ENCODE results near the gene NMRK1.

Gene NMRK1

DNA sequence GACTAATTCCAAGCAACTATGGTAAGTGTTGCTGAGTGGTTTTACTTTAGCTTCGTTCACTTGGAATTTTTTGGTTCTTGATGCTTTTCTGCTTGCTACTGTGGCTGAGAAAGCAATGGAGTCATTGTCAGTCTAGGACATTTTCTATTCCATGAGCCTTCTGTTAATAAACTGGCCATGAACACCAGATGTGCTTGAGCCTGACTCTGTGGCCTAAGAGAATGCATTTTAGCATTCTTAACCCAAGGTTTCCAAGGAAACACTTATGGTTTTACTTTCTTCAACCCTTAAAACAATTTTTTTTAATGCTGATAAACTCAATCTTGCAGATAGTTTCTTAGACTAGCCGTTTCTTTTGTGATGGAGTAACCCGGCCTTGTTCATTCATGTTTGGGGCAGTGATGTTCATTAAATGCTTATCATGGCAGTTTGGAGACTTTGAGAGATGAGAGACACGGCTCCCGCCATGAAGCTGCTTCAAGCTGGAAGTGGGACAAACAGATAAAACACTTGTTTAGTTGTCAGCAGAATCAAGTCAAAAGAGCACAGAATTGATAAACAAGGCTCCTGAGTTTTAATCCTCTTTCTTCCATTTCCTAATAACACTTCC is 42.8 kb upstream of the NMRK1 start:
- Histone ChIP-seq H3K4me1 (ENCODE audit: control insufficient read depth, insufficient read depth, low read length) (no peaks in the 10 kb centered on the region), H3K36me3 (ENCODE audit: control insufficient read depth in 2 of 2, insufficient read depth in 1 of 2, low read length in 2 of 2) (peaks cover 0 to 9% of the 10 kb centered on the region in 2 experiments; a peak in 1 of 3 replicates), H3K27ac (ENCODE audit: extremely low read depth, low read depth, low read length) (no peak overlapping the region), H3K9me3 (ENCODE audit: control insufficient read depth, insufficient read depth, low read depth, low read length) (no peaks in the 10 kb centered on the region), H3K4me3 (ENCODE audit: low read depth, low read length) (no peak overlapping the region)
- TF ChIP-seq ZNF174 (tag by site-specific recombination; IDR thresholded peaks at IDR 0.05) (no peak), TCF7L2 (IDR thresholded peaks at IDR 0.05; ENCODE audit: borderline replicate concordance, low read depth, low read length) (no peak), ZFP3 (tag by site-specific recombination; IDR thresholded peaks at IDR 0.05; ENCODE audit: low read depth) (no peak), ZNF133 (tag by site-specific recombination; IDR thresholded peaks at IDR 0.05) (no peak), ZNF548 (tag by site-specific recombination; IDR thresholded peaks at IDR 0.05) (no peak), ZFP41 (tag by site-specific recombination; IDR thresholded peaks at IDR 0.05; ENCODE audit: borderline replicate concordance) (no peak), WT1 (tag by site-specific recombination; IDR thresholded peaks at IDR 0.05) (no peak), ZNF2 (tag by site-specific recombination; IDR thresholded peaks at IDR 0.05) (no peak), ZNF692 (tag by site-specific recombination; IDR thresholded peaks at IDR 0.05) (no peak), YY1 (tag by site-specific recombination; IDR thresholded peaks at IDR 0.05) (no peak), ZSCAN30 (tag by site-specific recombination; IDR thresholded peaks at IDR 0.05) (no peak), TSHZ1 (tag by site-specific recombination; IDR thresholded peaks at IDR 0.05; ENCODE audit: borderline replicate concordance) (no peak), ZBTB10 (tag by site-specific recombination; IDR thresholded peaks at IDR 0.05) (no peak), ZNF529 (tag by site-specific recombination; IDR thresholded peaks at IDR 0.05; ENCODE audit: insufficient replicate concordance) (no peak), ZNF585B (tag by site-specific recombination; IDR thresholded peaks at IDR 0.05) (no peak), SCRT1 (tag by site-specific recombination; IDR thresholded peaks at IDR 0.05; ENCODE audit: borderline replicate concordance) (no peak)
- TF ChIP-seq, protein P1, sequence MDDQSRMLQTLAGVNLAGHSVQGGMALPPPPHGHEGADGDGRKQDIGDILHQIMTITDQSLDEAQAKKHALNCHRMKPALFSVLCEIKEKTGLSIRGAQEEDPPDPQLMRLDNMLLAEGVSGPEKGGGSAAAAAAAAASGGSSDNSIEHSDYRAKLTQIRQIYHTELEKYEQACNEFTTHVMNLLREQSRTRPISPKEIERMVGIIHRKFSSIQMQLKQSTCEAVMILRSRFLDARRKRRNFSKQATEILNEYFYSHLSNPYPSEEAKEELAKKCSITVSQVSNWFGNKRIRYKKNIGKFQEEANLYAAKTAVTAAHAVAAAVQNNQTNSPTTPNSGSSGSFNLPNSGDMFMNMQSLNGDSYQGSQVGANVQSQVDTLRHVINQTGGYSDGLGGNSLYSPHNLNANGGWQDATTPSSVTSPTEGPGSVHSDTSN (CRISPR knock-in tag; IDR thresholded peaks at IDR 0.05), result no peak
- TF ChIP-seq, protein P2, sequence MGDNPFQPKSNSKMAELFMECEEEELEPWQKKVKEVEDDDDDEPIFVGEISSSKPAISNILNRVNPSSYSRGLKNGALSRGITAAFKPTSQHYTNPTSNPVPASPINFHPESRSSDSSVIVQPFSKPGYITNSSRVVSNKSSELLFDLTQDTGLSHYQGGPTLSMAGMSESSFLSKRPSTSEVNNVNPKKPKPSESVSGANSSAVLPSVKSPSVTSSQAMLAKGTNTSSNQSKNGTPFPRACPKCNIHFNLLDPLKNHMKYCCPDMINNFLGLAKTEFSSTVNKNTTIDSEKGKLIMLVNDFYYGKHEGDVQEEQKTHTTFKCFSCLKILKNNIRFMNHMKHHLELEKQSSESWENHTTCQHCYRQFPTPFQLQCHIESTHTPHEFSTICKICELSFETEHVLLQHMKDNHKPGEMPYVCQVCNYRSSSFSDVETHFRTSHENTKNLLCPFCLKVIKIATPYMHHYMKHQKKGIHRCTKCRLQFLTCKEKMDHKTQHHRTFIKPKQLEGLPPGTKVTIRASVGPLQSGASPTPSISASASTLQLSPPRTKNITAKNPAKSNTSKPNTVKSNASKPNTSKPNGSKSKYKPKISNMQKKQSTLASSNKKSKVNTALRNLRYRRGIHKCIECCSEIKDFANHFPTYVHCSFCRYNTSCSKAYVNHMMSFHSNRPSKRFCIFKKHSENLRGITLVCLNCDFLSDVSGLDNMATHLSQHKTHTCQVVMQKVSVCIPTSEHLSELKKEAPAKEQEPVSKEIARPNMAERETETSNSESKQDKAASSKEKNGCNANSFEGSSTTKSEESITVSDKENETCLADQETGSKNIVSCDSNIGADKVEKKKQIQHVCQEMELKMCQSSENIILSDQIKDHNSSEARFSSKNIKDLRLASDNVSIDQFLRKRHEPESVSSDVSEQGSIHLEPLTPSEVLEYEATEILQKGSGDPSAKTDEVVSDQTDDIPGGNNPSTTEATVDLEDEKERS (tag by site-specific recombination; IDR thresholded peaks at IDR 0.05), result no peak
- ChIA-PET POLR2A (no interaction called here), CTCF (interaction anchor here (1.7 kb wide), 1 partner anchor 55 kb away, joined by 12 read pairs; no protein-coding TSS in a partner anchor)

All from HEK293 (cell line).